OCI-LY7 (cell line): Measurements from ENCODE around the gene CYP26A1. TPM values are rescaled to one million over a fixed set of nuclear protein-coding genes. Genes with fewer than 3 reads are reported as not detected.

Source experiments
- BruUV-seq: library from RNA; stranded (reverse); fragments of 400-500 nt; replicated peaks from 2 replicates; lab custom pipeline; 2021; lab: Mats Ljungman, UMichigan
- CTCF ChIA-PET: fragments of 300-600 bp; sonication (Branson Sonifier 250); formaldehyde crosslinking; loops from one replicate; lab custom pipeline; 2022; ENCODE audit warnings: antibody characterized with exemption; ENCODE audit not compliant: unreplicated experiment; lab: Charles Lee
- POLR2A ChIA-PET: fragments of 300-600 bp; sonication (Branson Sonifier 250); formaldehyde crosslinking; loops from one replicate; lab custom pipeline; 2022; ENCODE audit warnings: antibody characterized with exemption; lab: Charles Lee
- DNase-seq: peaks from one replicate; pipeline ENCODE4 v3.0.0-alpha.2; 2015; ENCODE audit warnings: low spot score
- H2AFZ ChIP-seq: fragments of 200-600 bp; sonication (generic), shearing (Covaris generic); 2 replicates; pipeline ENCODE4 v1.6.1; 2014; ENCODE audit warnings: mild to moderate bottlenecking, antibody characterized with exemption, low read length, moderate library complexity
- H3K27ac ChIP-seq: fragments of 200-600 bp; sonication (generic); 2 replicates; pipeline ENCODE4 v1.5.1; 2014; ENCODE audit warnings: mixed run types, low read depth, mild to moderate bottlenecking, moderate library complexity, low read length, inconsistent platforms; ENCODE audit not compliant: poor library complexity, severe bottlenecking
- H3K36me3 ChIP-seq: fragments of 200-600 bp; sonication (generic); 2 replicates; pipeline ENCODE4 v1.6.1; 2014; ENCODE audit warnings: mild to moderate bottlenecking, antibody characterized with exemption, low read length, moderate library complexity, mixed read lengths; ENCODE audit not compliant: insufficient read depth
- H3K4me1 ChIP-seq: fragments of 200-600 bp; sonication (generic); 2 replicates; pipeline ENCODE4 v1.5.1; 2014; ENCODE audit warnings: mild to moderate bottlenecking, low read length; ENCODE audit not compliant: insufficient read depth, poor library complexity, severe bottlenecking
- H3K4me2 ChIP-seq: fragments of 200-600 bp; sonication (generic); 2 replicates; pipeline ENCODE4 v1.6.1; 2014; ENCODE audit warnings: mild to moderate bottlenecking, low read length
- H3K4me3 ChIP-seq: fragments of 200-600 bp; sonication (generic); 2 replicates; pipeline ENCODE4 v1.5.1; 2014; ENCODE audit warnings: mild to moderate bottlenecking, low read depth, low read length; ENCODE audit not compliant: poor library complexity, severe bottlenecking
- H3K79me2 ChIP-seq: fragments of 200-600 bp; sonication (generic); 2 replicates; pipeline ENCODE4 v1.6.1; 2016; ENCODE audit warnings: low read depth, mild to moderate bottlenecking, low read length, moderate library complexity, mixed read lengths; ENCODE audit not compliant: insufficient read depth
- H3K9me2 ChIP-seq: fragments of 200-600 bp; sonication (generic); 2 replicates; pipeline ENCODE4 v1.6.1; 2016; ENCODE audit warnings: mild to moderate bottlenecking, low read length, mixed read lengths; ENCODE audit not compliant: insufficient read depth
- H3K9me3 ChIP-seq: fragments of 200-600 bp; sonication (generic); 2 replicates; pipeline ENCODE4 v1.6.1; 2014; ENCODE audit warnings: mild to moderate bottlenecking, mixed run types, low read length, mixed read lengths
- H4K20me1 ChIP-seq: fragments of 200-600 bp; sonication (generic); 2 replicates; pipeline ENCODE4 v1.6.1; 2014; ENCODE audit warnings: mild to moderate bottlenecking, antibody characterized with exemption, low read length, moderate library complexity, mixed read lengths; ENCODE audit not compliant: insufficient read depth
- EZH2phosphoT487 ChIP-seq: fragments of 200-600 bp; sonication (generic); IDR thresholded peaks from 2 replicates; pipeline ENCODE4 v1.6.1; 2018; ENCODE audit warnings: low read depth, borderline replicate concordance, mild to moderate bottlenecking, mixed run types, antibody characterized with exemption, low read length, moderate library complexity, mixed read lengths
- intact Hi-C: fragments of 100-400 bp; cut with micrococcal nuclease; formaldehyde crosslinking; loops from one replicate; pipeline ENCODE4 v1.10.0; 2022; ENCODE audit not compliant: unreplicated experiment
- total RNA-seq, 2 experiments: library from RNA; depleted of rRNA in 1 of 2; stranded (reverse); fragments of >200 nt in 1 of 2; shearing (Covaris generic) in 1 of 2; gene quantifications; 2 replicates each; pipeline ENCODE4 v1.2.3, GENCODE V29; 2014 to 2022
- TF ChIP-seq, protein P1 (sequence below): fragments of 200-600 bp; sonication (generic); conservative IDR thresholded peaks from 2 replicates; pipeline ENCODE4 v1.5.1; 2014; ENCODE audit warnings: mild to moderate bottlenecking, antibody characterized with exemption, low read length, moderate library complexity, mixed read lengths

CYP26A1 gene
- total RNA-seq, 2 experiments from 2014 or later, result not detected

DNA sequence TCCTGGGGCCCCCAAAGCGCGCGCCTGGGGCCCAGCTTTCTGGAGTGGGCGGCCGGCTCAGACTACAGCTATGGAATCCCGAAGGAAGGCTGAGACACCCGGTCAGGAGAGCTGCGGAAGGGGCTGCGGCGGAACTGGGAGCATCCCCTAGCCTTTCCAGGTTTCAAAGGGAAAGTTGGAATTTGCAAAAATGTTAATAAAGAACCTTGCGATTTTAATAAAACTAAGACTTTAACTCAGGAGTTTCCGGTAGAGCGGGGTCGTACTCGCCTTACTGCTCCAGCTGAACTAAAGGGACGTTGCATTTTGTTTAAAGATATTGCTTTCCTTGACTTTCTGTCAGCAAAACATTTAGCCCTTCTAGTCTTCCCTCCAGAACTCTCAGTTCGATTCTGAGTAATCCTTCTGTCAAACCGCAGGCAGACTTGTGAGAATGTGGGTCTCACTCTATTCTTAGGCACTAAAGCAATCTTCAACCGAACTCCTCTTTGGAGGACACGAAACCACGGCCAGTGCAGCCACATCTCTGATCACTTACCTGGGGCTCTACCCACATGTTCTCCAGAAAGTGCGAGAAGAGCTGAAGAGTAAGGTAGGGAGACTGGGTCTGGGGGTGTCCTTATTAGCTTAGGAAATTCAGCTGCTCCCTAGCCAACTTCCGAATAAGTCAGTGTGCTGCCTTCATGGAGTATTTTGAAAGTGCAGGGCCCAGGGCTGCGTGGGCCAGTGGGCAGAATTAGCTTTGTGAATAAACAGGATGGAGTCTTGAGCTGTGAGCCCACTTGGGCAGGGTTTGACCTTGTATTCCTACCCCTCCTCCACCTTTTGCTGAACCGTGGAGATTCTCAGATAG lies 1.9 kb downstream of the CYP26A1 start:
- no peak for TF ChIP-seq EZH2phosphoT487
- TF ChIP-seq, protein P1, sequence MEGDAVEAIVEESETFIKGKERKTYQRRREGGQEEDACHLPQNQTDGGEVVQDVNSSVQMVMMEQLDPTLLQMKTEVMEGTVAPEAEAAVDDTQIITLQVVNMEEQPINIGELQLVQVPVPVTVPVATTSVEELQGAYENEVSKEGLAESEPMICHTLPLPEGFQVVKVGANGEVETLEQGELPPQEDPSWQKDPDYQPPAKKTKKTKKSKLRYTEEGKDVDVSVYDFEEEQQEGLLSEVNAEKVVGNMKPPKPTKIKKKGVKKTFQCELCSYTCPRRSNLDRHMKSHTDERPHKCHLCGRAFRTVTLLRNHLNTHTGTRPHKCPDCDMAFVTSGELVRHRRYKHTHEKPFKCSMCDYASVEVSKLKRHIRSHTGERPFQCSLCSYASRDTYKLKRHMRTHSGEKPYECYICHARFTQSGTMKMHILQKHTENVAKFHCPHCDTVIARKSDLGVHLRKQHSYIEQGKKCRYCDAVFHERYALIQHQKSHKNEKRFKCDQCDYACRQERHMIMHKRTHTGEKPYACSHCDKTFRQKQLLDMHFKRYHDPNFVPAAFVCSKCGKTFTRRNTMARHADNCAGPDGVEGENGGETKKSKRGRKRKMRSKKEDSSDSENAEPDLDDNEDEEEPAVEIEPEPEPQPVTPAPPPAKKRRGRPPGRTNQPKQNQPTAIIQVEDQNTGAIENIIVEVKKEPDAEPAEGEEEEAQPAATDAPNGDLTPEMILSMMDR, result no peak
- Histone ChIP-seq H3K9me2 (no peaks in the 10 kb centered on the region), H4K20me1 (no peaks in the 10 kb centered on the region), H3K36me3 (no peaks in the 10 kb centered on the region), H3K9me3 (no peaks in the 10 kb centered on the region), H3K79me2 (no peaks in the 10 kb centered on the region), H3K4me1 (no peaks in the 10 kb centered on the region), H2AFZ (no peak overlapping the region), H3K4me2 (no peak overlapping the region), H3K4me3 (no peak overlapping the region), H3K27ac (no peak overlapping the region)
- BruUV-seq, result no TSS peak
- DNase-seq, result no peak
- intact Hi-C loops, result no loop called here
- CTCF ChIA-PET, result no interaction called here
- POLR2A ChIA-PET, result interaction anchor here (0.6 kb wide), 1 partner anchor 23 kb away, joined by 3 read pairs; no protein-coding TSS in a partner anchor

DNA sequence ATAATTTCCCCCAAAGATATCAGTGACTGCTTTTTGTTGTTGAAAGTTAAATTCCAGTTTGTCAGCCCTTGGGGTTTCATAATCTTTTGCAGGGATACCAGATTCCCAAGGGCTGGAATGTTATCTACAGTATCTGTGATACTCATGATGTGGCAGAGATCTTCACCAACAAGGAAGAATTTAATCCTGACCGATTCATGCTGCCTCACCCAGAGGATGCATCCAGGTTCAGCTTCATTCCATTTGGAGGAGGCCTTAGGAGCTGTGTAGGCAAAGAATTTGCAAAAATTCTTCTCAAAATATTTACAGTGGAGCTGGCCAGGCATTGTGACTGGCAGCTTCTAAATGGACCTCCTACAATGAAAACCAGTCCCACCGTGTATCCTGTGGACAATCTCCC lies 3.2 kb downstream of the CYP26A1 start:
- intact Hi-C loops, result no loop called here
- no peak for TF ChIP-seq EZH2phosphoT487
- TF ChIP-seq, protein P1, result no peak
- ChIA-PET CTCF (interaction anchor here (0.6 kb wide), 1 partner anchor 268 kb away, joined by 3 read pairs; no protein-coding TSS in a partner anchor), POLR2A (interaction anchor here (1.1 kb wide), 2 partner anchors 20 to 23 kb away, joined by 3 read pairs; no protein-coding TSS in a partner anchor)
- Histone ChIP-seq H4K20me1 (no peaks in the 10 kb centered on the region), H3K4me1 (no peaks in the 10 kb centered on the region), H3K9me2 (no peaks in the 10 kb centered on the region), H3K36me3 (no peaks in the 10 kb centered on the region), H2AFZ (no peak overlapping the region), H3K4me3 (no peak overlapping the region), H3K27ac (no peak overlapping the region), H3K9me3 (no peaks in the 10 kb centered on the region), H3K79me2 (no peaks in the 10 kb centered on the region), H3K4me2 (no peak overlapping the region)
- DNase-seq, result no peak
- BruUV-seq, result no TSS peak

DNA sequence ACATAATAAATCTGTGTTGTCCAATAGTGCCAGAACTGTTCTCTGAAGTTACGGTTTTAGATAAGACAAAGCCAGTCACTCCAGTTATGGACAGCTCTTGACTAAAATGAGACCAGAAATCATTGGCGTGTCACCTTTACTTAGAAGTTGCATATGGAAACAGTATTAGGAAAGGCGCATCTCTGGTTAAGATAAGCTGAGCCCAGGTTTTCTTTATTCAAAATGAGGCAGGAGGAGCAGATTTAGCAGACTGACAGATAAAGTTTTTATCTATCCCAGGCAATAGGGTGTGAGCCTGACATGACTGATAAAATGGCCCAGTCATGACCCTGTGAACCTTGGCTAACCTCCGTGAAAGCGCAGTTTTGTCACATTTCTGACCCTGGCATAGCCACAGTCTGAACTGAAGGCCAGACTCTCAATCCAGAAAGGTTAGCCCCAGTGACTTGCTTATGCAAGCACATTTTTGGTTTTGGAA lies 4.2 kb downstream of the CYP26A1 start:
- POLR2A ChIA-PET, result interaction anchor here (0.5 to 1.1 kb wide), 3 partner anchors 22 to 454 kb away, joined by 3 to 5 read pairs (median 3); no protein-coding TSS in a partner anchor
- Histone ChIP-seq H3K4me3 (no peak overlapping the region), H3K4me2 (no peak overlapping the region), H2AFZ (no peak overlapping the region), H3K27ac (no peak overlapping the region), H3K4me1 (no peaks in the 10 kb centered on the region), H4K20me1 (no peaks in the 10 kb centered on the region), H3K9me2 (no peaks in the 10 kb centered on the region), H3K79me2 (no peaks in the 10 kb centered on the region), H3K9me3 (no peaks in the 10 kb centered on the region), H3K36me3 (no peaks in the 10 kb centered on the region)
- TF ChIP-seq, protein P1, result no peak
- TF ChIP-seq EZH2phosphoT487, result no peak
- no TSS peak for BruUV-seq
- intact Hi-C loops, result no loop called here
- CTCF ChIA-PET, result no interaction called here
- no peak for DNase-seq
